Left renal pelvis (tissue), 4 donors: ENCODE measurements around the gene MAMLD1. TPM values are rescaled to one million over a fixed set of nuclear protein-coding genes. Genes with fewer than 3 reads are reported as not detected.
"Not testable (repeated sequence)": the region's sequence is repeated elsewhere in the genome, so short reads cannot be mapped to it uniquely, and the experiment has no call there.

Experiments
- DNase-seq, 4 donors: peaks; one replicate each; pipeline ENCODE4 v3.0.0-alpha.2; 2013; ENCODE audit warnings: low read depth in 4 of 4, low spot score in 3 of 4
- polyA plus RNA-seq, 4 donors: library from polyadenylated mRNA; unstranded; fragments of 120-200 nt; gene quantifications; one replicate each; pipeline ENCODE4 v1.2.1, GENCODE V29; 2013; ENCODE audit not compliant: insufficient read length in 4 of 4

Gene MAMLD1, protein sequence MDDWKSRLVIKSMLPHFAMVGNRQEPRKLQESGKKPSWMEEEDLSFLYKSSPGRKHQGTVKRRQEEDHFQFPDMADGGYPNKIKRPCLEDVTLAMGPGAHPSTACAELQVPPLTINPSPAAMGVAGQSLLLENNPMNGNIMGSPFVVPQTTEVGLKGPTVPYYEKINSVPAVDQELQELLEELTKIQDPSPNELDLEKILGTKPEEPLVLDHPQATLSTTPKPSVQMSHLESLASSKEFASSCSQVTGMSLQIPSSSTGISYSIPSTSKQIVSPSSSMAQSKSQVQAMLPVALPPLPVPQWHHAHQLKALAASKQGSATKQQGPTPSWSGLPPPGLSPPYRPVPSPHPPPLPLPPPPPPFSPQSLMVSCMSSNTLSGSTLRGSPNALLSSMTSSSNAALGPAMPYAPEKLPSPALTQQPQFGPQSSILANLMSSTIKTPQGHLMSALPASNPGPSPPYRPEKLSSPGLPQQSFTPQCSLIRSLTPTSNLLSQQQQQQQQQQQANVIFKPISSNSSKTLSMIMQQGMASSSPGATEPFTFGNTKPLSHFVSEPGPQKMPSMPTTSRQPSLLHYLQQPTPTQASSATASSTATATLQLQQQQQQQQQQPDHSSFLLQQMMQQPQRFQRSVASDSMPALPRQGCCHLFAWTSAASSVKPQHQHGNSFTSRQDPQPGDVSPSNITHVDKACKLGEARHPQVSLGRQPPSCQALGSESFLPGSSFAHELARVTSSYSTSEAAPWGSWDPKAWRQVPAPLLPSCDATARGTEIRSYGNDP
- polyA plus RNA-seq: 10 to 100 TPM in 1 of 4 donors, 1 to 10 TPM in 3; 6.5 to 10.2 (median 7.3) TPM

DNA sequence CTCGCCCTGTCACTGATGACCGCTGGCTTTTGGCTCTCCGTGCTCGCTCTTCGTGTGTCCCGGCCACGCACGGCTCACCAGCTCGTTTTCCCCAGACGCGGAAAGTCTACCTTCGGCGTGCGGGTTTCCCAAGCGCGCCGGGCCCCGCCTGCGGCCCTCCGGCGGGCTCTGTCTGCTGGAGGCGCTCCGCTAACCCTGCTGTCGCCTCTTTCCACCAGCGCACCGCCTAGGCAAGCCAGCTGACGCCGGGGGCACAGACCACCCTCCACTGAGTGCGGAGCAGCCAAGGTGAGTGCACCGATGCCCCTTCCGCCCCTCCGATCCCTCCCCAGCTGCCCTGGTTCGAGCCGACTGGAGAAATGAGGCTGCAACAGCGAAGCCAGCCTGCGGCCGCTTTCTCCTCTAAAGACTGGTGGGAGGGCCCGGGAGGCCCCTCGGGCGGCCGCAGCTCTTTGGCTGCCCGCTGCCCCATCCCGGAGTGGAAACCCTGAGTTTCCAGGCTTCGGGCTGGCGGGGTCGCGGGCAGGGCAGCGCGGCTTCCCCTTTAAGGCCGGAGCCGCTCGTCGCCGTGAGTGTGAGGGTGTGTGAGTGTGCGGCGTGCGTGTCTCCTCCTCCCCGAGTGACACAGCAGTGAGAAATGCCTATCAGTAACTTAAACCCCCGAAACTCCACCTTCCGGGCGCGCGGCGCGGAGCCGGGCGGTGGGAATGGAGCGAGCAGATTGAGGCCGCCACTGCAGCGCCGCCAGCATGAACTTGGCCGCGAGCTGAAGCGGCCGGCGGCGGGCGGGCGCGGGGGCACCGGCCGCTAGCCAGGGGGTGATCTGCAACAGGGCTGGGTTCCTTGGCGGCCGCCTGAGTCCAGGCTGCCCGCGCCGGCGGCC is at the start of gene MAMLD1:
Gene MAMLD1, plus strand, starts transcription at position 719 of the 883 bp plus-strand sequence. CDS start 82,200 bp downstream, outside the sequence.
- no peak for DNase-seq

DNA sequence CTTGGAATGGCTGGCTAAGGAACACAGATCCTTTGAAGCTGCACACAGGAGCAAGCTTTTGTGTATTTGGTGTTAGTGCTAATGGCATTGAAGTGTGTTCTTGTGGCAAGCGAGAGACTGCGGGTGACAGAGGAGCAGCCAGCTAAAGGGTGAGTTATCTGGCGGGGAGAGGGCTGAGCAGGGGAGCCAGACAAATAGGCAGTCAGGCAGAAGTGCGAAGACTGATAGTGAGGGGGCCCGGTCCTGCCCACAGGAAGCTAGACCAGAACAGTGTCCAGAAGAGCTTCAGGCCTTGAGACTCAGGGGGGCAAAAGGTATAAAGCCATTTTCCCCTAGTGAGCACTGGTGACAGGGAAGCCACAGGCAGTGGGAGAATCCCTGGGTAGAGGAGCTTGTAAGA is 49.6 kb upstream of the MAMLD1 start:
- no peak for DNase-seq

DNA sequence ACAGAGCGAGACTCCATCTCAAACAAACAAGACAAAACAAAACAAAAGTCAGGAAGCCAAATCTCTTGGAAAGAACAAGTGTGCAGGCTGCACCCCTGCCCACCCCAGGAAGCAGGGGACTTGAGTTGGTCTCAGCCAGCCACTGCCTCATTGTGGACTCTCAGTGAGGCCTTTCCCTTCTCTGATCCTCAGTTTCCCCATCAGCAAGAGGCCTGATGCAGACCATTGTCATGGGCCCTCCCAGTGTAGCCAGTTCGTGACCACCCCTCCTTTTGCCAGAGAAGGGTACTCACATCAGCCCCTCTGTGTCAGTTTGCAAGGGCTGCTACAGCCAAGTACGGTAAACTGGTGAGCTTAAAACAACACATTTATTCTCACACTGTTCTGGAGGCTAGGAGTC is 48.9 kb upstream of the MAMLD1 start:
- no peak for DNase-seq

DNA sequence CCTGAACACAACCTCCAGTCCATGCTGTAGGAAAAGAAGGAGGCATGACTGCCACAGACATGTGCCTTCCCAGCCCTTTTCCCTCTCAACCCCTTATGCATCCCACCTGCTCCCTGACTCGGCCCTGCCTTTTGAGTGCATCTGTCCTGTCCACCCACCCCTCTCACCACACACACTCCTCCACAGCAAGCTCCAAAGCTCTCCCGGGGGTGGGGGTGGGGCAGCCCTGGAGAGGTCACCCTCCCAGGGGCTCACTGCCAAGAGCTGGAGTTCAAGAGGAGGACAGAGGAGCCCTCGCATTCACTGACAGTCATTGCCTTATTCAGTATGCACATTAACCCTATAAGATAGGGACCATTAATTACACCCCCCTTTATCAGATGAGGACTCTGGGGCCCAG is 46.6 kb upstream of the MAMLD1 start:
- no peak for DNase-seq

DNA sequence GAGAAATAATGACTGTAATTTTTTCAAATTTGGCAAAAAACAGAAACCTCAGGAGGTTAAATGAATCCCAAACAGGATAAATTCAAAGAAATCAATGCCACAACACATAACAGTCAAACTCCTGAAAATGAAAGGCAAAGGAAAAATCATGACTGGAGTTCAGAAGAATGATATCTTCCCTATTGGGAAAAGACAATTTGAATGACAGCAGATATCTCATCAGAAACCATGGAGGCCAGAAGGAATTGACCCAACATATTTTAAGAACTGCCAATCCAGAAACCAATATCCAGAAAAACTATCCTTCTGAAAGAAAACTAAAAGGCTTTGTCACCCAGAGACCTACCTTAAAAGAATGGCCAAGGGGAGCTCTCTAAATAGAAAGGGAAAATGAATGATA is 40.1 kb upstream of the MAMLD1 start:
- DNase-seq: no peak

DNA sequence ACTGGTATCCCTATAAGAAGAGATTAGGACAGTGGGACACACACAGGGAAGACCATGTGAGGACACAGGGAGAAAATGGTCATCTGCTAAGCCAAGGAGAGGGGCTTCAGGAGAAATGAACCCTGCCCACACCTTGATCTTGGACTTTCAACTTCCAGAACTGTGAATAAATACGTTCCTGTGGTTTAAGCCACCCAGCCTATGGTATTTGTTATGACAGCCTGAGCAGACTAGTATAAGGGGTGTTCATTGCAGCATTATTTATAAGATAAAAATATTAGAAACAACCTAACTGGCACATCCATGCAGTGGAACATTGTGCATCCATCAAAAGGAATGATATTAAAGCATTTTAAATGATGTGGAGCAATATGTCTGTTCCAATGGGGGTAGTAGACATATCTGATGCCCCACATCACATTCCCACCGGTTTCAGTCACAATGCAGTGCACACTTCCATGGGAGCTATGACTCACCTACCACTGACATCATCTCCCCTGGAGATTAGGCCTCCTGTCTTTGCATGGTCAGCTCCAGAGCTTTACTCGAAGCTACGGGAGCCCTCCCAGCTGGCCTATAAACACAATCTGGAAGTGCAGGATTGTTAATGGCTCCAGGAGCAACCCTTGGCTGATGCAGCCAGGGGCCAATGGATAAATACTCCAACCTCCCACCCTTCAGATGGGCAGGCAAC is 38.9 kb upstream of the MAMLD1 start:
- DNase-seq: no peak

DNA sequence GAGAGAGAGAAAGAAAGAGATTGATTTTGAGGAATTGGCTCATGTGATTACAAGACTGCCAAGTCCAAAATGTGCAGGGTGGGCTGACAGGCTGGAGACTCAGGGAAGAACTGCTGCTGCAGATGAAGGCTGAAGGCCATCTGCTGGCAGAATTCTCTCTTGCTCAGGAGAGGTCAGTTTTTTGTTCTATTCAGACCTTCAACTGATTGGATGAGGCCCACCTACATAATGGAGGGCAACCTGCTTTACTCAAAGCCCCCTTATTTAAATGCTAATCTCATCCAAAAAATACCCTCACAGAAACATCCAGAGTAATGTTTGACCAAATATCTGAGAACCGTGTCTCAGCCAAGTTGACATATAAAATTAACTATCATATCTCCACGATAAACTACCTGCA is 38.2 kb upstream of the MAMLD1 start:
- no peak for DNase-seq

DNA sequence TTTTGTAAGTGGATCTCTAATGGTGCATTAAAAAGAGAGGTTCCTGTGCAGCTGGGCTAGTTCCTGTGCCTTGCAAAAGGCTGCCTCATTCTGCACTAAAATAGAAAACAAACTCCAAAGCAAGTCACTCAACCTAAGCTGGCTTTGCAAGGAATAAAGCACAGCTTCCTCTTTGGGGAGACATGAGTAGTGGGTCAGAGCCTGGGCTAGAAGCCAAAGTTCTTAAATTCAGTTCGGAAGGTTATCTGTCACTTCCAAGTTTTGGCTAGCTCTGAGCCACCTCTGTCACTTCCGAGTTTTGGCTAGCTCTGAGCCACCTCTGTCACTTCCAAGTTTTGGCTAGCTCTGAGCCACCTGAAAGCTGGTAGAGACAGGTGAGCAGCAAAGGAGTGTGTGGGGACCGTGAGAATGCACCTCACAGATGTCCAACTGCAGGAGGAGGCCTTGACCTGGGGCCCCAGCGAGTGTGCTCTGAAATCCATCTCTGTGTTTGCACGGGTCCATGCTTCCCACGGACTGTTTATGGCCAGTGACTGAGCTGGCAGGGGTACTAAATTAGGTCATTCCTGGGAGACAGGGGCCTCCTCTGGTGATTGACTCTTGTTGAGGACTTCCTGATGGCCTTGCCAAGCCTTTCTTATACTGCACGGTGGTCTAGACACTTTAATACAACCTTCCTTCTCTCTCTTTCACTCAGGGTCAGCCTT is 36.4 kb upstream of the MAMLD1 start:
- no peak for DNase-seq

DNA sequence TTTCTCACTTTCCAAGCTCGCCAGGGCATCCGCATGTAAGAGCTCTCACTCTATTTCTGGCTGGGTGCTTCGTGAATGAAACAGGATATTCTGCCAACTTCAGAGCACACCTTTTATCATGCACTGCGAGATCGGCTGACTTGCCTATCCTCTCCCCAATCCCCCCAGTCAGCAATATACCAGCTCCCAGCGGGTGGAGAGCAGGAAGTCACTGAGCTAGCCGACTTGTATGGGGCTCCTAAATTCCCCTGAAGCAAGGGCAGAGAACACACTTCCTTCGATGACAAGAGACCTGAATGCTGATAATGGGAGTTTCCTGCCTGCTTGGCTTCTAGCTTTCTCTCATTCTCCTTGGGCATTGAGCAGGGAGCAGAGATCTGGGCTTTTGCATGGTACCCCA is 33.8 kb upstream of the MAMLD1 start:
- DNase-seq: no peak

DNA sequence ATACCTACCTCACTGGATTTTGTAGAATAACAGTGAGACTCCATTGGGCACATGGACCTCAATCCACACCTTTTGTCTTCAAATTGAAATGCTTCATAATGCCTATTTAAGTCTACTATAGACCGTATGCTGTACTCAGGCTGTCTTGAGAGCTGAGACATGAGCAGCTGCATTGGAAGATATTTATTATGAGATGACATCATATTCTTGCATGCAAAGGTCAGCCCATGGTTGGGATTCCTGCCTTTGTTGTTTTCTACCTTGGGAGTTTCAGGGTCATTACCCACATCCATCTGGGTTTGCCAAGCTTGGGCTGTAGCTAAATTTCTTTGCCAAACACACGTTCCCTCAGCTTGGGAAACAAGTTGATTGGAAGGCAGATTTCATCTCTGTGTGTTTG is 33.2 kb upstream of the MAMLD1 start:
- no peak for DNase-seq

DNA sequence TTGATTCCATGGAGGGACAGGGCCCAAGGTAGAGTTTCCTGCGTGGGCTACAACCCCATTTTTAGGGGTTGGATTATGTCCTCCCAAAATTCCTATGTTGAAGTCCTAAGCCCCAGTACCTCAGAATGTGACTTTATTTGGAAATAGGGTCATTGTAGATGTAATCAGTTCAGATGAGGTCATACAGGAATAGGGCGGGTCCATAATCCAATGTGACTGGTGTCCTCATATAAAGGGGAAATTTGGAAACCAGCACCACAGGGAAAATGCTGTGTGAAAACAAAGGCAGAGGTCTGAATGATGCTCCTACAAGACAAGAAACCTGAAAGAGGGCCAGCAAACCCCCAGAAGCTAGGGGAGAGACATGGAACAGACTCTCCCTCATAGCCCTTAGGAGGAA is 31.1 kb upstream of the MAMLD1 start:
- no peak for DNase-seq

DNA sequence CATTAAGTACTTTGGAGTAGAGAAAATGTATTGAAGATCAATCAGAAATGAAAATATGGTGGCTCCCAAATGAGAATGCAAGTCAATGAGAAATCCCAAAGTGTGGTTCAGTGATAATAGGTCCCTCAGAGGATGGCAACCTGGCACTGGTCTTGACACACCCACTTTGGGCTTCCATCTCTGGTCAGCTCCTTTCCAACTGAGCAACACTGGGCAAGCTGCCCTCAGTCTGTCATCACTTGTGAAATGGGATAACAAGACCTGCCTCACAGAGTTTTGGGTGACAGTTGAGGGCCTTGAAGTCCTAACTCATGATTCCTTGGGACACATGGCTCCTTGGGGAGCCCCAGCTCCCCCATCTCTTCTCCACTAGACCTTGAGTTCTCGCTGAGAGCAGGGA is 29.0 kb upstream of the MAMLD1 start:
- DNase-seq: no peak

DNA sequence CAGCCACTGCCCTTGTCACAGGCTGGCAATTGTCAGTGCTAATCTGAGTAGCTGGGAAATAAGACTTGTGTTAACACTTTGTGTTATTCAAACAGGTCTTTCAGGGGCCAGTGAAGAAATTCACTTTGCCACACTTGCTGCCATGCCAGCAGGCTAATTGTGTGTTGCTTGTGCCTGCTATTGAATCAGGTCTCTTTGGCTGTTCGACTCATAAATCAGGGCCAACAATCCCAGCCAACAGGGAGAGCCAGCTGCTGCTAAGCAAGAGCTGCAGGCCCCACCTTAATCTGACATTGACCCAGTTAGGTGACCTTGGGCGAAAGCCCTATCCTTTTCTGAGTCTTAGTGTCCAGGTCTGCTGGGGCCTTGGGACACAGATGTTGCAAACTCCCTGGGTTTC is 28.1 kb upstream of the MAMLD1 start:
- no peak for DNase-seq

DNA sequence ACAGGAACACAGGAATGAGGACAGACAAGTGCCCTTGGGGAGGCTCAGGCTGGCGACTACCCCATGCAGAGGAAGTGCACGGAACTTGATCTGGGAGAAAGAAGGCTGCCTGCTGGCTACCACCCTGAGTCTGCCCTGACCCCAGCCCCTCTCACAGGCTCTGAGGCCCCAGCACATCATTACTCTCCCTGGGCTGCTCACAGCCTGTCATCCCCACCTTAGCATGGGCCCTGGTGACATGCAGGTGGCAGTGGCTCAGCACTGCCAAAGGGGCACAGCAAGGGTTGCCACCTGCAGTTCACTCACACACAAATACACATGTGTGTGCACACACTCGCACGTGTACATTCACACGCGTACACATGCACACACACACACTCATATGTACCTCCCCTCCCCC is 26.1 kb upstream of the MAMLD1 start:
- no peak for DNase-seq

DNA sequence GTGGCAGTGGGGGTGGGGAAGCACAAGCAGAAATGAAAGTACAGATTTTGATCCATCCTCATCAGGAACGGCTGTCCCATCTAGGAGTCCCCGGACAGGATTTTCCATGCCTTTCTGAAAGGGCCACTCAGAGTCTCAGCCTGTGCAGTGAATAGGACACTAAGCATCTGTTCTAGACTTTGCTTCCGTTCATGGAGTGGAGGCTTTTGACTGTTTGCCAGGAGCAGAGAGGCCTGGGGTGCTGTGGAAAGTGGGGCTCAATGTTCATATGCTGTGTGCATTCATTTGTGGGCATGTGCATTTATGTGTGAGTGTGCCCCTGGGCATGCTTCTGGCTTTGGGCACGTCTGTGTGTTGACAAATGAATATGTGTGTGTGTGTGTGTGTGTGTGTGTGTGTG is 25.6 kb upstream of the MAMLD1 start:
- DNase-seq: no peak

DNA sequence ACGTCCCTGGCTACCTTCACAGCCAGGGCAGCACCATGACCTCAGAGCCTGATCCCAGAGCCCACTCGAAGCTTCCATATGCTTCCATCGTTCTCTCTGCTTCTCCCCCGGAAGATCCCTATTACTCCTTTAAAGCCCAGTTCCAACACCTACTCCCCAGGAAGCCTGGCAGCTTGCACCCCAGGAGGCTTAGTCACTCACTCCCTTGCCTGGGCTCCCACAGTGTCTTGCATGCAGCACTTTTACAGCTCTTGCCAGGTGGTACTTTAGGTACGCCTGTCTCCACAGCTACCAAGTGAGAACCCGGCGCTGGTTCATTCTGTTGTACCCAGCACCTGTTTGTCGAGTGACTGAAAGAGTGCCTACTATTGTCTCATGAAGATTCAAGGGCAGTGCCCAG is 24.5 kb upstream of the MAMLD1 start:
- DNase-seq: no peak

DNA sequence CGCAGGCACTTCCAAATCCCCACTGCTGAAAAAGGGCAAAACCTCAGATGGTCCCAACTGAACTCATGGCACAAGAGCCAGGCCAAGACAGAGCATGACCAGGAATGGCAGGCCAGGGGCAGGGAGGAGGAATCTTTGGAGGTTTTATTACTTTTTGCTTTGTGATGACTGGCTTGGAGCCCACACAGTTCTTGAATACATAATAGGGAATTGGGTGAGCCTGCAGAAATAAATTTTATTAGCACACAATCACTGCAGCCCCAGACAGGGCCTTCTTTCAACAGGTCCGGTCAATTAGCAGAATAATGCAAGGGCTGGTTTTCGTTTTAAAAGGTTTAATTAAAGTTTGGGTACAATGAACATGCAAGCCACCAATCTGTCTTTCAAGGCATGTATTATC is 23.4 kb upstream of the MAMLD1 start:
- no peak for DNase-seq

DNA sequence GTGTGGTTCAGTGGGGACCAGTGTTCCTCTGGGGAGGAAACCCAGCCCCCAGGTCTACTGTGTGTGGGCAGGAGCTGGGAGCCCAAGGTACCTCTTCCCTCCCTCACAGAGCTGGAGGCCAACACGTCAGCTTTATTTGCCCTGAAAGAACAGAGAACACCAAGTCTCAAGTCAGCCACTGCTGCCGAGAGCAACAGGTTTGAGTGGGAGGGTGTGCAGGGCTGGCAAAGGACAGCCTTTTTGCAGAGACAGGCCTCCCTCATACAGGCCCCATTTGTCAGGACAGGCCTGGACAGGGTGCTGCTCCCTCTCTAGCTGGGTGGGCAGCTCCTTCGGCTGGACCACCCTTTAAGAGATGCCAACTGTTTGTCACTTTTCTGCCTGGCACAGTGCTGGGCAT is 22.8 kb upstream of the MAMLD1 start:
- DNase-seq: not testable (repeated sequence)

DNA sequence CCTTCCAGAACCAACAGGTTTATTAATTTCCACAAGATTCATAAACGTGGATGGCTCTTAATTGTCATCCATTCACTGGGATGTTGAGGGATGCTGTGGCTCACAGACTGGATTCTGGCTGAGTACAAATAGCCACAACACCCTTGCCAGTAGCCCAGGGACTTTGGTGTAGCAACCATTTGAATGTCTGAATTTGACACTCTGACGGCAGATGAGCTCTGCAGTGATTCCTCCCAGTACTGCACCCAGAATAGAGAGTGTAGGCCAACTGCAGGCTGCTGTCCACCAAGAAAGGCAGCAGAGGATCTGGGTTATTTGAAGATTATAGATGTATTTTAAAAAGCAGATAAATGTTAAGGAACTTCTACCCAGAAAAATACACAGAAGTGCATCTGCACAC is 15.6 kb upstream of the MAMLD1 start:
- no peak for DNase-seq

DNA sequence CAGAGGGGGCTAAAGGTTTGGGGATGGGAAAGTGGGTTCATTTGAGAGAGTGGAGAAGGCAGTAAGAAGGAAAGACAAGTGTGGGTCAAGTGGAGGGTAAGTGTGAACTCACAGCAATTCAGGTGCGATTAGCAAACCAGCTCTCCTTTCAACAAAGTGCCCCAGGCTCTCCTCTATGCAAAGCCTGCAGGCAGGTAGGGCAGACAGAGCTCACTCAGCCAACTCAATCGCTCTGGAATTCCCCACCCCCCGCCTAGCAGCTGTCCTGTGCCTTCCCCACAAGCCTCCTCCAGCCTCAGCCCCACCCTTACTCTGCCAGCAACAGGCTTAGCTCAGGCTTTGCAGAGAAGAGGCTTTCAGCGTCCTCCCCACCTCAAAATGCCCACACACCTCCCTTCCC is 14.8 kb upstream of the MAMLD1 start:
- no peak for DNase-seq
